A549 (cell line): ENCODE measurements around the gene FRMD4A. TPM values are rescaled to one million over a fixed set of nuclear protein-coding genes. Genes with fewer than 3 reads are reported as not detected.

Source experiments
- ATAC-seq, 2 experiments: fragments of 200-7000 bp in 1 of 2; fragments of >200 bp in 1 of 2; cut with Nextera tagmentation in 1 of 2; cut with Tn5 transposase in 1 of 2; 3 replicates each; pipeline versions ENCODE4 v1.8.0 to v1.9.1; 2018 to 2020; ENCODE audit warnings: mild to moderate bottlenecking in 1 of 2, moderate library complexity in 1 of 2
- CTCF ChIA-PET: fragments of 300-600 bp; sonication (Branson Sonifier 250); formaldehyde crosslinking; extraction: SDS; loops from one replicate; lab custom pipeline; 2021; ENCODE audit warnings: antibody characterized with exemption, inconsistent platforms; lab: Yijun Ruan, JAX
- POLR2A ChIA-PET: fragments of 350-600 bp; formaldehyde crosslinking; extraction: SDS; loops from one replicate; lab custom pipeline; 2021; ENCODE audit warnings: antibody characterized with exemption, inconsistent platforms; lab: Yijun Ruan, JAX
- DNase-seq, 2 experiments: peaks; one replicate each; pipeline versions ENCODE4 v3.0.0 to v3.0.0-alpha.2; 2011 to 2016; ENCODE audit warnings: low read depth in 1 of 2, low spot score in 1 of 2
- FAIRE-seq: peaks from 2 replicates; lab custom pipeline; 2011; peaks lifted over from hg19 to GRCh38; lab: Jason Lieb, UNC
- H3K27ac ChIP-seq, 2 experiments: fragments of >200 bp; sonication (Bioruptor Twin); formaldehyde crosslinking; 3 replicates each; pipeline ENCODE4 v1.5.1; 2016 to 2017
- H3K4me1 ChIP-seq: fragments of >200 bp; sonication (Bioruptor Twin); formaldehyde crosslinking; 3 replicates; pipeline ENCODE4 v1.6.1; 2016
- H3K4me2 ChIP-seq: fragments of >200 bp; sonication (Bioruptor Twin); formaldehyde crosslinking; 3 replicates; pipeline ENCODE4 v1.6.1; 2016
- H3K4me3 ChIP-seq: fragments of >200 bp; sonication (Bioruptor Twin); formaldehyde crosslinking; 3 replicates; pipeline ENCODE4 v1.5.1; 2016
- H3K9me3 ChIP-seq: fragments of >200 bp; sonication (Bioruptor Twin); formaldehyde crosslinking; 3 replicates; pipeline ENCODE4 v1.6.1; 2016
- CBX8 ChIP-seq: fragments of 200-600 bp; sonication (generic); IDR thresholded peaks from 2 replicates; pipeline ENCODE4 v1.6.1; 2016
- CHD4 ChIP-seq: fragments of 200-600 bp; sonication (generic); IDR thresholded peaks from 2 replicates; pipeline ENCODE4 v1.6.1; 2016; ENCODE audit warnings: antibody characterized with exemption, mild to moderate bottlenecking, borderline replicate concordance
- EHF ChIP-seq: fragments of 250-450 bp; sonication (Bioruptor Pico); IDR thresholded peaks from 2 replicates; pipeline ENCODE4 v1.5.0; 2020; ENCODE audit warnings: mild to moderate bottlenecking
- EHMT2 ChIP-seq: fragments of 200-600 bp; sonication (generic); IDR thresholded peaks from 2 replicates; pipeline ENCODE4 v1.6.1; 2016; ENCODE audit warnings: antibody characterized with exemption, low read depth, mild to moderate bottlenecking, moderate library complexity
- EP300 ChIP-seq, 2 experiments: fragments of >200 bp; sonication (Bioruptor Twin); formaldehyde crosslinking; IDR thresholded peaks; 2 replicates in 1 of 2; 3 replicates in 1 of 2; pipeline ENCODE4 v1.6.1; 2016 to 2017
- ESRRA ChIP-seq: fragments of 150-350 bp; IDR thresholded peaks from 2 replicates; pipeline ENCODE4 v1.6.1; 2014; ENCODE audit warnings: mild to moderate bottlenecking, low read length, borderline replicate concordance
- FOSL2 ChIP-seq, 2 experiments: fragments of 450-650 bp in 1 of 2; fragments of >200 bp in 1 of 2; sonication (Bioruptor Twin) in 1 of 2; formaldehyde crosslinking; IDR thresholded peaks; 2 replicates each; pipeline versions ENCODE4 v1.5.0 to v1.6.1; 2016 to 2020; ENCODE audit warnings: mild to moderate bottlenecking in 1 of 2, moderate library complexity in 1 of 2
- GATA3 ChIP-seq: IDR thresholded peaks from 2 replicates; pipeline ENCODE4 v1.6.1; 2012; ENCODE audit warnings: borderline replicate concordance
- HDAC2 ChIP-seq: fragments of 200-600 bp; sonication (generic); IDR thresholded peaks from 2 replicates; pipeline ENCODE4 v1.6.1; 2016
- HEYL ChIP-seq: fragments of 250-450 bp; sonication (Bioruptor Pico); IDR thresholded peaks from 2 replicates; pipeline ENCODE4 v1.8.0; 2021; ENCODE audit warnings: mild to moderate bottlenecking, moderate library complexity
- HOXA7 ChIP-seq: fragments of 250-450 bp; sonication (Bioruptor Pico); IDR thresholded peaks from 2 replicates; pipeline ENCODE4 v1.5.0; 2020; ENCODE audit warnings: mild to moderate bottlenecking, moderate library complexity
- HOXB5 ChIP-seq: fragments of 250-450 bp; sonication (Bioruptor Pico); IDR thresholded peaks from 2 replicates; pipeline ENCODE4 v1.5.0; 2020; ENCODE audit warnings: mild to moderate bottlenecking, moderate library complexity
- JUN ChIP-seq, 2 experiments: fragments of >200 bp; sonication (Bioruptor Twin); formaldehyde crosslinking; IDR thresholded peaks; 2 replicates in 1 of 2; 3 replicates in 1 of 2; pipeline ENCODE4 v1.6.1; 2016 to 2017
- MAZ ChIP-seq: fragments of 150-350 bp; IDR thresholded peaks from 2 replicates; pipeline ENCODE4 v1.6.1; 2014; ENCODE audit warnings: antibody characterized with exemption, low read depth, low read length, borderline replicate concordance
- MYC ChIP-seq: IDR thresholded peaks from 2 replicates; pipeline ENCODE4 v1.6.1; 2012; ENCODE audit warnings: mild to moderate bottlenecking, inconsistent platforms, low read length, improper control_type of control experiment, borderline replicate concordance
- NFE2L2 ChIP-seq: fragments of 150-350 bp; conservative IDR thresholded peaks from 2 replicates; pipeline ENCODE4 v1.6.1; 2014; ENCODE audit warnings: low read length
- NPAS2 ChIP-seq: fragments of 250-450 bp; sonication (Bioruptor Pico); IDR thresholded peaks from 2 replicates; pipeline ENCODE4 v1.8.0; 2022; ENCODE audit warnings: mild to moderate bottlenecking, moderate library complexity, borderline replicate concordance
- NR3C1 ChIP-seq: fragments of >200 bp; sonication (Bioruptor Twin); formaldehyde crosslinking; IDR thresholded peaks from 3 replicates; pipeline ENCODE4 v1.6.1; 2017
- PHF8 ChIP-seq: fragments of 200-600 bp; sonication (generic); IDR thresholded peaks from 2 replicates; pipeline ENCODE4 v1.6.1; 2016; ENCODE audit warnings: low read depth, mild to moderate bottlenecking, antibody characterized with exemption, moderate library complexity, borderline replicate concordance
- POLR2A ChIP-seq: IDR thresholded peaks from 2 replicates; pipeline ENCODE4 v1.6.1; 2012; ENCODE audit warnings: mild to moderate bottlenecking, low read length
- RCOR1 ChIP-seq: fragments of 150-350 bp; IDR thresholded peaks from 2 replicates; pipeline ENCODE4 v1.6.1; 2014; ENCODE audit warnings: antibody characterized with exemption, low read length, low read depth
- RFX5 ChIP-seq: fragments of 450-650 bp; IDR thresholded peaks from 2 replicates; pipeline ENCODE4 v1.7.1; 2014; ENCODE audit warnings: antibody characterized with exemption, mild to moderate bottlenecking, moderate library complexity
- SMC3 ChIP-seq: fragments of >200 bp; sonication (Bioruptor Twin); formaldehyde crosslinking; IDR thresholded peaks from 3 replicates; pipeline ENCODE4 v1.6.1; 2018; ENCODE audit warnings: inconsistent platforms
- TFCP2L1 ChIP-seq: fragments of 250-450 bp; sonication (Bioruptor Pico); IDR thresholded peaks from 2 replicates; pipeline ENCODE4 v1.5.0; 2021; ENCODE audit warnings: mild to moderate bottlenecking
- ZFP36 ChIP-seq: fragments of 450-650 bp; IDR thresholded peaks from 2 replicates; pipeline ENCODE4 v1.6.1; 2014; ENCODE audit warnings: borderline replicate concordance; ENCODE audit not compliant: partially characterized antibody
- ZNF302 ChIP-seq: fragments of 250-450 bp; sonication (Bioruptor Pico); IDR thresholded peaks from 2 replicates; pipeline ENCODE4 v1.9.0; 2021; ENCODE audit warnings: inconsistent platforms, mild to moderate bottlenecking, moderate library complexity
- ZSCAN20 ChIP-seq: fragments of 250-450 bp; sonication (Bioruptor Pico); IDR thresholded peaks from 2 replicates; pipeline ENCODE4 v1.8.0; 2022; ENCODE audit warnings: mild to moderate bottlenecking, moderate library complexity
- WGBS: methylation state at CpG from one replicate; pipeline ENCODE4 v1.1.6; 2017; ENCODE audit errors: missing lambda C conversion rate; 5-methylcytosine and 5-hydroxymethylcytosine counted together
- polyA plus RNA-seq, 4 experiments: library from polyadenylated mRNA; depleted of rRNA in 3 of 4; stranded (reverse); fragments of >200 nt; fragmentation: RNase III in 1 of 4; extraction: RNeasy Plus Mini Kit Qiagen cat#74134 plus additional on column Dnase treatment in 1 of 4; gene quantifications; 2 replicates in 3 of 4; 3 replicates in 1 of 4; pipeline ENCODE4 v1.2.3, GENCODE V29; 2011 to 2017
- TF ChIP-seq, protein P1 (sequence below): fragments of 250-450 bp; sonication (Bioruptor Pico); IDR thresholded peaks from 2 replicates; pipeline ENCODE4 v1.5.0; 2021; ENCODE audit warnings: mild to moderate bottlenecking, moderate library complexity, borderline replicate concordance
- TF ChIP-seq, protein P2 (sequence below): fragments of 200-600 bp; sonication (generic); IDR thresholded peaks from 2 replicates; pipeline ENCODE4 v1.6.1; 2016; ENCODE audit warnings: antibody characterized with exemption, mild to moderate bottlenecking, moderate library complexity
- TF ChIP-seq, protein P3 (sequence below): fragments of >200 bp; sonication (Bioruptor Twin); formaldehyde crosslinking; IDR thresholded peaks from 2 replicates; pipeline ENCODE4 v1.6.1; 2016
- TF ChIP-seq, protein P4 (sequence below): fragments of >200 bp; sonication (Bioruptor Twin); formaldehyde crosslinking; IDR thresholded peaks from 3 replicates; pipeline ENCODE4 v1.5.1; 2016
- TF ChIP-seq, protein P5 (sequence below): fragments of >200 bp; sonication (Bioruptor Twin); formaldehyde crosslinking; IDR thresholded peaks from 3 replicates; pipeline ENCODE4 v1.6.1; 2016

The FRMD4A gene
- polyA plus RNA-seq, 2 of the 4 experiments (the other 2 are of a cell fraction) = 2.5 to 4.7 TPM

DNA sequence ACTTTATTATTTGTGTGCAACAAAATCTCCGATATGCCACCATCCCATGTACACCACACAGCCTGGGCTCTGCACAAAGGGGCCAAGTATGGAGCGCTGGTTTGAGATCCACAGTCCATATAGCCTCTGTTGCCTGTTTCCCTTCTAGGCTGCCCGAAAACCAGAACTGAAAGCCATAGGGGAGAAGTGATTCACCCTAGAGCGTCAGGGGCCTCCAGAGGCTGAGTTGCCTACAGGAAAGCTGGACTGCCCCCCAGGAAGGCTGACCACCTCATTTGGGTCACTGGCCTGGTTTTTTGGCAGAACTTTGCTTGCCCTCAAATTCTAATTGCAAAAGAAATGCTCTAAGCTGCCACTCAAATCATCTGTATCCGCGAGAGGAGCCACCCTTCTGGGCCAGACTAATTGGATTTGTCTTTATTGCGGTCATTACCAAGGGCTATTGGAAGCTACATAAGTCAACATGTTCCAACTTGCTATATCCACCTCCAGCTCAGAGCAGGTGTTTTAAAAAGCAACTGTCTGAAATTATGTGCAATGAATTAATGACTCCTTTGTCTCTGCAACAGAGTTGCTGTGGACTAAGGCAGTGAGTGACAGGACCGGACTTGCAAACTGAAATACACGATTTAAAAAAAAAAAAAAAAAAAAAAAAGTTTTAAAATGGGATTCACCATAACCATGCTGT, 28.3 kb upstream of the FRMD4A start:
- no peak for FAIRE-seq
- H3K9me3 ChIP-seq = no peaks in the 10 kb centered on the region
- POLR2A ChIA-PET = no interaction called here
- H3K4me1 ChIP-seq = no peaks in the 10 kb centered on the region
- H3K4me3 ChIP-seq = no peak overlapping the region
- WGBS = 42% methylated on average over 9 of the region's 9 CpGs
- TF ChIP-seq TFCP2L1 (CRISPR knock-in tag) (no peak), PHF8 (no peak), GATA3 (no peak), EHF (CRISPR knock-in tag) (no peak), NR3C1 (no peak), JUN (IDR thresholded peaks at IDR 0.05) (no peak), ZSCAN20 (CRISPR knock-in tag) (no peak), HEYL (CRISPR knock-in tag) (no peak), ZNF302 (no peak), RCOR1 (no peak), NFE2L2 (no peak), SMC3 (no peak), HOXA7 (CRISPR knock-in tag) (no peak), POLR2A (no peak), MYC (no peak), ZFP36 (no peak)
- TF ChIP-seq, protein P1, sequence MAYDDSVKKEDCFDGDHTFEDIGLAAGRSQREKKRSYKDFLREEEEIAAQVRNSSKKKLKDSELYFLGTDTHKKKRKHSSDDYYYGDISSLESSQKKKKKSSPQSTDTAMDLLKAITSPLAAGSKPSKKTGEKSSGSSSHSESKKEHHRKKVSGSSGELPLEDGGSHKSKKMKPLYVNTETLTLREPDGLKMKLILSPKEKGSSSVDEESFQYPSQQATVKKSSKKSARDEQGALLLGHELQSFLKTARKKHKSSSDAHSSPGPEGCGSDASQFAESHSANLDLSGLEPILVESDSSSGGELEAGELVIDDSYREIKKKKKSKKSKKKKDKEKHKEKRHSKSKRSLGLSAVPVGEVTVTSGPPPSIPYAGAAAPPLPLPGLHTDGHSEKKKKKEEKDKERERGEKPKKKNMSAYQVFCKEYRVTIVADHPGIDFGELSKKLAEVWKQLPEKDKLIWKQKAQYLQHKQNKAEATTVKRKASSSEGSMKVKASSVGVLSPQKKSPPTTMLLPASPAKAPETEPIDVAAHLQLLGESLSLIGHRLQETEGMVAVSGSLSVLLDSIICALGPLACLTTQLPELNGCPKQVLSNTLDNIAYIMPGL (CRISPR knock-in tag) = no peak
- TF ChIP-seq, protein P2, sequence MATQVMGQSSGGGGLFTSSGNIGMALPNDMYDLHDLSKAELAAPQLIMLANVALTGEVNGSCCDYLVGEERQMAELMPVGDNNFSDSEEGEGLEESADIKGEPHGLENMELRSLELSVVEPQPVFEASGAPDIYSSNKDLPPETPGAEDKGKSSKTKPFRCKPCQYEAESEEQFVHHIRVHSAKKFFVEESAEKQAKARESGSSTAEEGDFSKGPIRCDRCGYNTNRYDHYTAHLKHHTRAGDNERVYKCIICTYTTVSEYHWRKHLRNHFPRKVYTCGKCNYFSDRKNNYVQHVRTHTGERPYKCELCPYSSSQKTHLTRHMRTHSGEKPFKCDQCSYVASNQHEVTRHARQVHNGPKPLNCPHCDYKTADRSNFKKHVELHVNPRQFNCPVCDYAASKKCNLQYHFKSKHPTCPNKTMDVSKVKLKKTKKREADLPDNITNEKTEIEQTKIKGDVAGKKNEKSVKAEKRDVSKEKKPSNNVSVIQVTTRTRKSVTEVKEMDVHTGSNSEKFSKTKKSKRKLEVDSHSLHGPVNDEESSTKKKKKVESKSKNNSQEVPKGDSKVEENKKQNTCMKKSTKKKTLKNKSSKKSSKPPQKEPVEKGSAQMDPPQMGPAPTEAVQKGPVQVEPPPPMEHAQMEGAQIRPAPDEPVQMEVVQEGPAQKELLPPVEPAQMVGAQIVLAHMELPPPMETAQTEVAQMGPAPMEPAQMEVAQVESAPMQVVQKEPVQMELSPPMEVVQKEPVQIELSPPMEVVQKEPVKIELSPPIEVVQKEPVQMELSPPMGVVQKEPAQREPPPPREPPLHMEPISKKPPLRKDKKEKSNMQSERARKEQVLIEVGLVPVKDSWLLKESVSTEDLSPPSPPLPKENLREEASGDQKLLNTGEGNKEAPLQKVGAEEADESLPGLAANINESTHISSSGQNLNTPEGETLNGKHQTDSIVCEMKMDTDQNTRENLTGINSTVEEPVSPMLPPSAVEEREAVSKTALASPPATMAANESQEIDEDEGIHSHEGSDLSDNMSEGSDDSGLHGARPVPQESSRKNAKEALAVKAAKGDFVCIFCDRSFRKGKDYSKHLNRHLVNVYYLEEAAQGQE = no peak
- TF ChIP-seq, protein P3, sequence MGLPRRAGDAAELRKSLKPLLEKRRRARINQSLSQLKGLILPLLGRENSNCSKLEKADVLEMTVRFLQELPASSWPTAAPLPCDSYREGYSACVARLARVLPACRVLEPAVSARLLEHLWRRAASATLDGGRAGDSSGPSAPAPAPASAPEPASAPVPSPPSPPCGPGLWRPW = no peak
- TF ChIP-seq, protein P4, sequence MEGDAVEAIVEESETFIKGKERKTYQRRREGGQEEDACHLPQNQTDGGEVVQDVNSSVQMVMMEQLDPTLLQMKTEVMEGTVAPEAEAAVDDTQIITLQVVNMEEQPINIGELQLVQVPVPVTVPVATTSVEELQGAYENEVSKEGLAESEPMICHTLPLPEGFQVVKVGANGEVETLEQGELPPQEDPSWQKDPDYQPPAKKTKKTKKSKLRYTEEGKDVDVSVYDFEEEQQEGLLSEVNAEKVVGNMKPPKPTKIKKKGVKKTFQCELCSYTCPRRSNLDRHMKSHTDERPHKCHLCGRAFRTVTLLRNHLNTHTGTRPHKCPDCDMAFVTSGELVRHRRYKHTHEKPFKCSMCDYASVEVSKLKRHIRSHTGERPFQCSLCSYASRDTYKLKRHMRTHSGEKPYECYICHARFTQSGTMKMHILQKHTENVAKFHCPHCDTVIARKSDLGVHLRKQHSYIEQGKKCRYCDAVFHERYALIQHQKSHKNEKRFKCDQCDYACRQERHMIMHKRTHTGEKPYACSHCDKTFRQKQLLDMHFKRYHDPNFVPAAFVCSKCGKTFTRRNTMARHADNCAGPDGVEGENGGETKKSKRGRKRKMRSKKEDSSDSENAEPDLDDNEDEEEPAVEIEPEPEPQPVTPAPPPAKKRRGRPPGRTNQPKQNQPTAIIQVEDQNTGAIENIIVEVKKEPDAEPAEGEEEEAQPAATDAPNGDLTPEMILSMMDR = no peak
- no peak for ATAC-seq
- no peak for DNase-seq
- CTCF ChIA-PET = interaction anchor here (0.6 kb wide), 1 partner anchor 967 kb away, joined by 3 read pairs; no protein-coding TSS in a partner anchor
- H3K27ac ChIP-seq = no peak overlapping the region
- H3K4me2 ChIP-seq = no peak overlapping the region

DNA sequence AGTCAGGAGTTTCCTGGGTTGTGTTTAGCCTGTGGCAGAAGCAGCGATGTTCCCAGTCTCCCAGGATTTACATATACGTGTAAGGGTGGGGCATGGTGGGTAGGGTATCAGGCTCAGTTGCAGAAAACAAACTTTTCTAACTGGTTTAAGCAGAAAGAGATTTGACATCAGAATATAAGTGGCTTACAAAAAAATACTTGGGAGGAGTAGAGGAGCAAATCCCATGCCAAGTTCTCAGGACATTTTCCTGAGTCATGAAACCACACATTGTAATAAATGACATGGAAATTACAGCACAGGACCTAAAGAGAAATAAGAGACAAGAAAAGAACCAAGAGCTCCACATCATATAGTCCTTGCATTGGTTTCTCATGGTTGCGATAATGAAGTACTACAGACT, 26.2 kb upstream of the FRMD4A start:
- Histone ChIP-seq H3K27ac (no peak overlapping the region), H3K4me2 (no peak overlapping the region), H3K9me3 (no peaks in the 10 kb centered on the region), H3K4me3 (no peak overlapping the region), H3K4me1 (no peaks in the 10 kb centered on the region)
- ATAC-seq (no peak), DNase-seq (no peak), FAIRE-seq (no peak)
- 58% methylated on average over 3 of the region's 3 CpGs for WGBS
- POLR2A ChIA-PET = no interaction called here
- CTCF ChIA-PET = no interaction called here
- TF ChIP-seq GATA3 (no peak), POLR2A (no peak), ESRRA (no peak), NPAS2 (CRISPR knock-in tag) (no peak), CHD4 (no peak), CBX8 (no peak), FOSL2 (IDR thresholded peaks at IDR 0.05) (no peak), FOSL2 (CRISPR knock-in tag; IDR thresholded peaks at IDR 0.05) (no peak), RFX5 (no peak), MAZ (no peak), HOXB5 (CRISPR knock-in tag) (no peak), HDAC2 (no peak), EP300 (IDR thresholded peaks at IDR 0.05) (no peak), EHMT2 (no peak)
- TF ChIP-seq, protein P5, sequence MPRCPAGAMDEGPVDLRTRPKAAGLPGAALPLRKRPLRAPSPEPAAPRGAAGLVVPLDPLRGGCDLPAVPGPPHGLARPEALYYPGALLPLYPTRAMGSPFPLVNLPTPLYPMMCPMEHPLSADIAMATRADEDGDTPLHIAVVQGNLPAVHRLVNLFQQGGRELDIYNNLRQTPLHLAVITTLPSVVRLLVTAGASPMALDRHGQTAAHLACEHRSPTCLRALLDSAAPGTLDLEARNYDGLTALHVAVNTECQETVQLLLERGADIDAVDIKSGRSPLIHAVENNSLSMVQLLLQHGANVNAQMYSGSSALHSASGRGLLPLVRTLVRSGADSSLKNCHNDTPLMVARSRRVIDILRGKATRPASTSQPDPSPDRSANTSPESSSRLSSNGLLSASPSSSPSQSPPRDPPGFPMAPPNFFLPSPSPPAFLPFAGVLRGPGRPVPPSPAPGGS = no peak
